IMR-90 (cell line): Measurements from ENCODE around the gene HSPE1. TPM values are rescaled to one million over a fixed set of nuclear protein-coding genes. Genes with fewer than 3 reads are reported as not detected.

ENCODE experiments used
- ATAC-seq: fragments of 200-7000 bp; cut with Tn5 transposase; 2 replicates; pipeline ENCODE4 v1.9.1; 2020; ENCODE audit warnings: low read depth, mild to moderate bottlenecking, moderate library complexity
- BruUV-seq: library from RNA; stranded (reverse); fragments of 400-500 nt; replicated peaks from 2 replicates; lab custom pipeline; 2021; lab: Mats Ljungman, UMichigan
- CTCF ChIA-PET: fragments of 300-600 bp; formaldehyde crosslinking; extraction: SDS; loops from one replicate; lab custom pipeline; 2021; ENCODE audit warnings: antibody characterized with exemption; lab: Yijun Ruan, JAX
- POLR2A ChIA-PET: fragments of 300-600 bp; sonication (Branson Sonifier 250); formaldehyde crosslinking; loops from one replicate; lab custom pipeline; 2022; ENCODE audit warnings: antibody characterized with exemption; ENCODE audit not compliant: unreplicated experiment; lab: Charles Lee
- DNase-seq: peaks from one replicate; pipeline ENCODE4 v3.0.0; 2013
- H2AFZ ChIP-seq: replicated peaks from 2 replicates; pipeline ENCODE3; 2013; ENCODE audit warnings: low read length, mild to moderate bottlenecking; ENCODE audit not compliant: poor library complexity
- H2AK5ac ChIP-seq: 2 replicates; pipeline ENCODE4 v1.6.1; 2013; ENCODE audit warnings: low read depth, low read length, inconsistent platforms
- H2AK9ac ChIP-seq: replicated peaks from 2 replicates; pipeline ENCODE3; 2013; ENCODE audit warnings: mild to moderate bottlenecking, low read depth, low read length, moderate library complexity; ENCODE audit not compliant: poor library complexity
- H2BK120ac ChIP-seq: 2 replicates; pipeline ENCODE4 v1.6.1; 2013; ENCODE audit warnings: low read depth, low read length, inconsistent platforms
- H2BK15ac ChIP-seq: 3 replicates; pipeline ENCODE4 v1.6.1; 2013; ENCODE audit warnings: low read depth, low read length, inconsistent platforms
- H2BK20ac ChIP-seq: 2 replicates; pipeline ENCODE4 v1.6.1; 2013; ENCODE audit warnings: low read depth, mild to moderate bottlenecking, inconsistent platforms, low read length, moderate library complexity
- H2BK5ac ChIP-seq: 2 replicates; pipeline ENCODE4 v1.6.1; 2013; ENCODE audit warnings: mild to moderate bottlenecking, low read depth, low read length, inconsistent platforms; ENCODE audit not compliant: poor library complexity, severe bottlenecking
- H3K14ac ChIP-seq: replicated peaks from 2 replicates; pipeline ENCODE4 v1.6.1; 2013; ENCODE audit warnings: low read depth, low read length, inconsistent platforms
- H3K18ac ChIP-seq: 2 replicates; pipeline ENCODE4 v1.6.1; 2013; ENCODE audit warnings: low read depth, low read length, control low read depth
- H3K23ac ChIP-seq: 2 replicates; pipeline ENCODE4 v1.6.1; 2013; ENCODE audit warnings: low read depth, low read length, inconsistent platforms
- H3K27ac ChIP-seq: 2 replicates; pipeline ENCODE4 v1.5.1; 2013; ENCODE audit warnings: mild to moderate bottlenecking, control low read depth, low read length; ENCODE audit not compliant: insufficient read depth
- H3K27me3 ChIP-seq: 2 replicates; pipeline ENCODE4 v1.6.1; 2013; ENCODE audit warnings: low read length; ENCODE audit not compliant: control insufficient read depth, insufficient read depth
- H3K36me3 ChIP-seq: 2 replicates; pipeline ENCODE4 v1.6.1; 2013; ENCODE audit warnings: low read length, mixed read lengths; ENCODE audit not compliant: control insufficient read depth, insufficient read depth
- H3K4ac ChIP-seq: 2 replicates; pipeline ENCODE4 v1.6.1; 2013; ENCODE audit warnings: low read depth, low read length, inconsistent platforms
- H3K4me1 ChIP-seq: 2 replicates; pipeline ENCODE4 v1.6.1; 2013; ENCODE audit warnings: low read length, mixed read lengths; ENCODE audit not compliant: control insufficient read depth, insufficient read depth
- H3K4me2 ChIP-seq: 2 replicates; pipeline ENCODE4 v1.6.1; 2013; ENCODE audit warnings: low read depth, mild to moderate bottlenecking, control low read depth, low read length, moderate library complexity
- H3K4me3 ChIP-seq: 2 replicates; pipeline ENCODE4 v1.5.1; 2013; ENCODE audit warnings: low read depth, mild to moderate bottlenecking, control low read depth, low read length, moderate library complexity; ENCODE audit not compliant: insufficient read depth
- H3K56ac ChIP-seq: 2 replicates; pipeline ENCODE4 v1.6.1; 2013; ENCODE audit warnings: low read length, inconsistent platforms; ENCODE audit not compliant: insufficient read depth; ENCODE audit errors: extremely low read depth
- H3K79me1 ChIP-seq, 2 experiments: 2 replicates each; pipeline ENCODE4 v1.6.1; 2013; ENCODE audit warnings: low read length in 2 of 2, inconsistent platforms in 1 of 2, low read depth in 1 of 2
- H3K9ac ChIP-seq: 2 replicates; pipeline ENCODE4 v1.6.1; 2013; ENCODE audit warnings: low read depth, low read length, control low read depth
- H3K9me1 ChIP-seq: 2 replicates; pipeline ENCODE4 v1.6.1; 2013; ENCODE audit warnings: low read length, inconsistent platforms; ENCODE audit not compliant: insufficient read depth
- H3K9me3 ChIP-seq: 2 replicates; pipeline ENCODE4 v1.6.1; 2013; ENCODE audit warnings: low read length; ENCODE audit not compliant: control insufficient read depth, insufficient read depth
- H4K20me1 ChIP-seq: 2 replicates; pipeline ENCODE4 v1.6.1; 2013; ENCODE audit warnings: low read length, inconsistent platforms; ENCODE audit not compliant: insufficient read depth
- H4K5ac ChIP-seq: 2 replicates; pipeline ENCODE4 v1.6.1; 2013; ENCODE audit warnings: mild to moderate bottlenecking, low read depth, low read length, control low read depth
- H4K8ac ChIP-seq, 2 experiments: 2 replicates each; pipeline ENCODE4 v1.6.1; 2013; ENCODE audit warnings: low read depth in 2 of 2, low read length in 2 of 2, control low read depth in 1 of 2, inconsistent platforms in 1 of 2
- H4K91ac ChIP-seq: 2 replicates; pipeline ENCODE4 v1.6.1; 2013; ENCODE audit warnings: low read depth, low read length, inconsistent platforms; ENCODE audit not compliant: insufficient read depth
- BHLHE40 ChIP-seq: fragments of 150-350 bp; IDR thresholded peaks from 2 replicates; pipeline ENCODE4 v1.6.1; 2016; ENCODE audit warnings: mild to moderate bottlenecking, low read depth, low read length
- CTCF ChIP-seq: conservative IDR thresholded peaks from 2 replicates; pipeline ENCODE4 v1.5.1; 2012; ENCODE audit warnings: mild to moderate bottlenecking, low read depth, low read length, improper control_type of control experiment
- FOS ChIP-seq: fragments of 150-350 bp; IDR thresholded peaks from 2 replicates; pipeline ENCODE4 v1.6.1; 2016; ENCODE audit warnings: low read depth, low read length
- MAFK ChIP-seq: IDR thresholded peaks from 2 replicates; pipeline ENCODE4 v1.6.1; 2012; ENCODE audit warnings: low read depth, low read length, improper control_type of control experiment
- MAZ ChIP-seq: IDR thresholded peaks from 2 replicates; pipeline ENCODE4 v1.6.1; 2012; ENCODE audit warnings: low read depth, mild to moderate bottlenecking, low read length, improper control_type of control experiment, moderate library complexity, borderline replicate concordance
- MXI1 ChIP-seq: IDR thresholded peaks from 2 replicates; pipeline ENCODE4 v1.6.1; 2012; ENCODE audit warnings: low read depth, mild to moderate bottlenecking, low read length, moderate library complexity, borderline replicate concordance
- NFE2L2 ChIP-seq: fragments of 150-350 bp; IDR thresholded peaks from 2 replicates; pipeline ENCODE4 v1.6.1; 2016; ENCODE audit warnings: low read depth, mild to moderate bottlenecking, low read length
- POLR2A ChIP-seq: IDR thresholded peaks from 2 replicates; pipeline ENCODE4 v1.6.1; 2012; ENCODE audit warnings: mild to moderate bottlenecking, low read depth, low read length
- RCOR1 ChIP-seq: IDR thresholded peaks from 2 replicates; pipeline ENCODE4 v1.6.1; 2012; ENCODE audit warnings: mild to moderate bottlenecking, low read length, improper control_type of control experiment; ENCODE audit not compliant: insufficient replicate concordance
- RFX5 ChIP-seq: IDR thresholded peaks from 2 replicates; pipeline ENCODE4 v1.8.0; 2012; ENCODE audit warnings: low read depth, mild to moderate bottlenecking, low read length, moderate library complexity
- SMC3 ChIP-seq: fragments of 150-350 bp; IDR thresholded peaks from 2 replicates; pipeline ENCODE4 v1.6.1; 2016; ENCODE audit warnings: low read depth, mild to moderate bottlenecking, antibody characterized with exemption, low read length, moderate library complexity
- WGBS, 2 experiments: methylation state at CpG; one replicate each; pipeline versions ENCODE4 v1.1.5 to v1.1.7; 2013; ENCODE audit warnings: missing lambda C conversion rate in 2 of 2; ENCODE audit not compliant: insufficient read length in 1 of 2; ENCODE audit errors: extremely low coverage in 2 of 2; 5-methylcytosine and 5-hydroxymethylcytosine counted together
- dilution Hi-C: fragments of 300-500 bp; cut with HindIII; formaldehyde crosslinking; loops from one replicate; pipeline ENCODE4 v1.14.3; 2018; ENCODE audit warnings: low sequenced_read_pairs; ENCODE audit not compliant: unreplicated experiment
- in situ Hi-C: fragments of 300-500 bp; cut with MboI; formaldehyde crosslinking; loops from 3 replicates; pipeline ENCODE4 v1.14.3; 2019; ENCODE audit warnings: low sequenced_read_pairs, inconsistent platforms, mixed read lengths
- intact Hi-C: fragments of 100-400 bp; cut with micrococcal nuclease; formaldehyde crosslinking; loops from 2 replicates; pipeline ENCODE4 v1.10.0; 2022
- polyA plus RNA-seq, 3 experiments: library from polyadenylated mRNA; depleted of rRNA; stranded (reverse); fragments of >200 nt; gene quantifications; 2 replicates each; pipeline ENCODE4 v1.2.3, GENCODE V29; 2012; ENCODE audit warnings: low replicate concordance in 1 of 3
- total RNA-seq: library from RNA; depleted of rRNA; stranded (reverse); fragments of >200 nt; gene quantifications from 2 replicates; pipeline ENCODE4 v1.2.3, GENCODE V29; 2012
- TF ChIP-seq, protein P1 (sequence below): fragments of 150-350 bp; IDR thresholded peaks from 2 replicates; pipeline ENCODE4 v1.6.1; 2016; ENCODE audit warnings: low read depth, mild to moderate bottlenecking, low read length, moderate library complexity, borderline replicate concordance
- TF ChIP-seq, protein P2 (sequence below): fragments of 150-350 bp; IDR thresholded peaks from 2 replicates; pipeline ENCODE4 v1.6.1; 2017; ENCODE audit warnings: mild to moderate bottlenecking, antibody characterized with exemption, low read length, low read depth

Gene HSPE1
- total and polyA plus RNA-seq, 2 of the 4 experiments (the other 2 are of a cell fraction): 13.3 to 93.6 TPM

DNA sequence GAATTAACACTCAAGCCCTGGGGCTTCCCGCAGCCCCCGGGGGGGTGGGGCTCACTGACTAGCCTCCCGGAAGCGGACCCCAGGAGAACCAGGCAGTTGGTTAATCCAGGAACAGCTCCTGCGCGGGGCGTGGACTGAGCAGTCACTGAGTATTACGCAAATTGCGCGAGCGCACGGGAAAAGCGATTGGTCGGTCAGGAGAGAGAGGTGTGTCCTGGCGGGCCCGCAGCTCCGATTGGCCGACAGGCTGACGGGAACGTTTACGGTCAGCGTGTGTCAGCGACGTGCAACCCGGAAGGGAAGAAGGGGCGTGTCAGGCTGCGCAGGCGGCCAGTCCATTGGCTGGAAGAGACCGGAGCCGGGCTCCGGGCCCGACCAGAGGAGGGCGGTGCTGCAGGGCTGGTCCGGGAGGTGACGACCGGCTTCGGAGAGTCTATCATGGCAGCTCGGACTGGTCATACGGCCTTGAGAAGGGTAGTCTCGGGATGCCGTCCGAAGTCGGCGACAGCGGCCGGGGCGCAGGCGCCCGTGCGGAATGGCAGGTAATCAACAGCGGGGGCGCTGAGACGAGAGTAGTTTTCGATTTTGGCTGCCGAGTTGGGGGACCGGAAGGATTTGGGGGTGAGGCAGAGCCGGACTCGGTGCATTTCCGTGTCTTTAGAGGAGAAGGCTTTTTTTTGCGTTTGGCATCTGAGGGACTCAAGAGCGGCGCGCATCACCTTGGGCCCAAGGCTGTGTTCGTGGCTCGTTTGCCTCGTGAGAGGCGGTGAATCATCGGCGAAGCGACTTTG is 46.9 kb upstream of the HSPE1 start, which contains the start of gene COQ10B:
COQ10B (plus strand) TSS at position 430 of the 791 bp plus-strand sequence; CDS start at position 439, 9 bp downstream.
- H2AK9ac ChIP-seq: peak within 1 kb of the TSS; percentile 84
- peak; percentile 96 for ATAC-seq
- H3K9me1 ChIP-seq: no peaks in the 10 kb centered on the region
- H4K5ac ChIP-seq: peak within 1 kb of the TSS; percentile 79
- H3K9ac ChIP-seq: peak within 1 kb of the TSS; percentile 95
- no peaks in the 10 kb centered on the region for H3K36me3 ChIP-seq
- in situ Hi-C loops: no loop called here
- peak within 1 kb of the TSS; percentile 86 for H2BK5ac ChIP-seq
- H4K91ac ChIP-seq: peak within 1 kb of the TSS; percentile 92
- dilution Hi-C loops: no loop called here
- peak within 1 kb of the TSS; percentile 42; the same call in 1 of the 3 replicates for H2BK15ac ChIP-seq
- H4K8ac ChIP-seq: peak within 1 kb of the TSS; percentile 91
- peak within 1 kb of the TSS; percentile 77 for H2AK5ac ChIP-seq
- H3K56ac ChIP-seq: peak within 1 kb of the TSS; percentile 87
- BruUV-seq: TSS peak; percentile 90
- H3K18ac ChIP-seq: peak within 1 kb of the TSS; percentile 64
- peak within 1 kb of the TSS; percentile 92 for H3K27ac ChIP-seq
- H3K14ac ChIP-seq: peak within 1 kb of the TSS; percentile 95
- peak within 1 kb of the TSS; percentile 3; the same call in 1 of the 2 replicates for H2BK20ac ChIP-seq
- H4K20me1 ChIP-seq: peaks cover 36% of the 10 kb centered on the region
- peak; percentile 100 for DNase-seq
- H3K4me3 ChIP-seq: peak within 1 kb of the TSS; percentile 70
- H3K27me3 ChIP-seq: no peaks in the 10 kb centered on the region
- peak within 1 kb of the TSS; percentile 97 for H2AFZ ChIP-seq
- H3K4me1 ChIP-seq: no peaks in the 10 kb centered on the region
- H3K23ac ChIP-seq: peak within 1 kb of the TSS; percentile 75
- ChIA-PET CTCF (no interaction called here), POLR2A (interaction anchor here (0.6 to 1.2 kb wide), 6 partner anchors 11 to 59 kb away, joined by 3 to 10 read pairs (median 6); partner anchors contain the start of genes HSPD1 and SF3B1)
- H3K79me1 ChIP-seq: peaks cover 3 to 14% of the 10 kb centered on the region in 2 experiments; a peak in 2 of 4 replicates
- intact Hi-C loops: loop anchor here (1.0 kb wide), 1 partner anchor 18 kb away; the partner anchor contains the start of gene SF3B1
- H3K4ac ChIP-seq: peak within 1 kb of the TSS; percentile 92
- WGBS, 2 experiments: 0% methylated on average over 40 of the region's 70 CpGs; no CpG with 5 or more reads in 1 of the 2 experiments
- H3K9me3 ChIP-seq: no peaks in the 10 kb centered on the region
- H2BK120ac ChIP-seq: peak within 1 kb of the TSS; percentile 58
- H3K4me2 ChIP-seq: peak within 1 kb of the TSS; percentile 87
- TF ChIP-seq POLR2A: peak; percentile 98
- TF ChIP-seq MAFK: no peak
- no peak for TF ChIP-seq SMC3
- peak; percentile 73 for TF ChIP-seq FOS
- TF ChIP-seq NFE2L2: no peak
- TF ChIP-seq RCOR1: no peak
- TF ChIP-seq CTCF: peak; percentile 37
- peak; percentile 91; the same call in 1 of the 2 replicates for TF ChIP-seq MAZ
- TF ChIP-seq RFX5: peak; percentile 22; the same call in 1 of the 2 replicates
- peak; percentile 79 for TF ChIP-seq BHLHE40
- TF ChIP-seq, protein P1, sequence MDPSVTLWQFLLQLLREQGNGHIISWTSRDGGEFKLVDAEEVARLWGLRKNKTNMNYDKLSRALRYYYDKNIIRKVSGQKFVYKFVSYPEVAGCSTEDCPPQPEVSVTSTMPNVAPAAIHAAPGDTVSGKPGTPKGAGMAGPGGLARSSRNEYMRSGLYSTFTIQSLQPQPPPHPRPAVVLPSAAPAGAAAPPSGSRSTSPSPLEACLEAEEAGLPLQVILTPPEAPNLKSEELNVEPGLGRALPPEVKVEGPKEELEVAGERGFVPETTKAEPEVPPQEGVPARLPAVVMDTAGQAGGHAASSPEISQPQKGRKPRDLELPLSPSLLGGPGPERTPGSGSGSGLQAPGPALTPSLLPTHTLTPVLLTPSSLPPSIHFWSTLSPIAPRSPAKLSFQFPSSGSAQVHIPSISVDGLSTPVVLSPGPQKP: no peak
- peak; percentile 56 for TF ChIP-seq MXI1
- TF ChIP-seq, protein P2, sequence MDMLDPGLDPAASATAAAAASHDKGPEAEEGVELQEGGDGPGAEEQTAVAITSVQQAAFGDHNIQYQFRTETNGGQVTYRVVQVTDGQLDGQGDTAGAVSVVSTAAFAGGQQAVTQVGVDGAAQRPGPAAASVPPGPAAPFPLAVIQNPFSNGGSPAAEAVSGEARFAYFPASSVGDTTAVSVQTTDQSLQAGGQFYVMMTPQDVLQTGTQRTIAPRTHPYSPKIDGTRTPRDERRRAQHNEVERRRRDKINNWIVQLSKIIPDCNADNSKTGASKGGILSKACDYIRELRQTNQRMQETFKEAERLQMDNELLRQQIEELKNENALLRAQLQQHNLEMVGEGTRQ: no peak; the same call in 1 of the 2 replicates
